Nephron progenitor cell (in vitro differentiated cells): ENCODE results near the gene G0S2.

Experiments
- DNase-seq: peaks from one replicate; pipeline ENCODE4 v3.0.0; 2021
- H3K27ac Mint-ChIP-seq: 2 replicates; pipeline ENCODE4 v1.8.0; 2021; ENCODE audit warnings: mild to moderate bottlenecking, moderate library complexity, mixed read lengths
- H3K27me3 Mint-ChIP-seq: 2 replicates; pipeline ENCODE4 v1.8.0; 2021; ENCODE audit warnings: mild to moderate bottlenecking, low read depth, mixed read lengths; ENCODE audit not compliant: poor library complexity
- H3K36me3 Mint-ChIP-seq: 2 replicates; pipeline ENCODE4 v1.8.0; 2021; ENCODE audit warnings: low read depth, mixed read lengths
- H3K4me1 Mint-ChIP-seq: 2 replicates; pipeline ENCODE4 v1.8.0; 2021; ENCODE audit warnings: mixed read lengths
- H3K4me3 Mint-ChIP-seq: 2 replicates; pipeline ENCODE4 v1.8.0; 2021; ENCODE audit warnings: mild to moderate bottlenecking, moderate library complexity, mixed read lengths
- H3K9me3 Mint-ChIP-seq: 2 replicates; pipeline ENCODE4 v1.8.0; 2021; ENCODE audit warnings: mild to moderate bottlenecking, moderate library complexity, mixed read lengths
- CTCF ChIP-seq: fragments of 200-600 bp; sonication (generic); IDR thresholded peaks from 2 replicates; pipeline ENCODE4 v1.5.0; 2021; ENCODE audit warnings: antibody characterized with exemption

G0S2 gene

GRCh38 chr1:209657140-209657879 is 17.9 kb upstream of the G0S2 start:
- Mint-ChIP-seq H3K4me1 (peaks cover 64% of the 10 kb centered on the region), H3K9me3 (no peaks in the 10 kb centered on the region), H3K36me3 (no peaks in the 10 kb centered on the region), H3K27ac (no peak overlapping the region), H3K4me3 (no peak overlapping the region), H3K27me3 (peaks cover 6% of the 10 kb centered on the region)
- no peak for DNase-seq
- TF ChIP-seq CTCF = no peak

GRCh38 chr1:209657918-209658317 is 17.3 kb upstream of the G0S2 start:
- Mint-ChIP-seq H3K9me3 (no peaks in the 10 kb centered on the region), H3K4me1 (peaks cover 59% of the 10 kb centered on the region), H3K36me3 (no peaks in the 10 kb centered on the region), H3K27ac (no peak overlapping the region), H3K4me3 (no peak overlapping the region), H3K27me3 (peaks cover 6% of the 10 kb centered on the region)
- TF ChIP-seq CTCF = no peak
- no peak for DNase-seq

- TF ChIP-seq CTCF = no peak
- peaks cover 52% of the 10 kb centered on the region for H3K4me1 Mint-ChIP-seq
- no peak for DNase-seq
Measured at GRCh38 chr1:209659909-209660308, 15.3 kb upstream of the G0S2 start.

GRCh38 chr1:209661071-209661470 is 14.1 kb upstream of the G0S2 start:
- peaks cover 47% of the 10 kb centered on the region for H3K4me1 Mint-ChIP-seq
- peaks cover 5% of the 10 kb centered on the region for H3K27me3 Mint-ChIP-seq
- DNase-seq = no peak
- H3K9me3 Mint-ChIP-seq = no peaks in the 10 kb centered on the region
- no peak overlapping the region for H3K4me3 Mint-ChIP-seq
- no peak for TF ChIP-seq CTCF
- H3K36me3 Mint-ChIP-seq = no peaks in the 10 kb centered on the region
- peak overlapping the region; percentile 68 for H3K27ac Mint-ChIP-seq

More at GRCh38 chr1:209659909-209660308, 15.3 kb upstream of the G0S2 start:
- Mint-ChIP-seq H3K27me3 (peaks cover 5% of the 10 kb centered on the region), H3K9me3 (no peaks in the 10 kb centered on the region), H3K4me3 (peak overlapping the region; percentile 52), H3K27ac (peak overlapping the region; percentile 96), H3K36me3 (no peaks in the 10 kb centered on the region)

- no peak overlapping the region for H3K4me3 Mint-ChIP-seq
- H3K36me3 Mint-ChIP-seq = no peaks in the 10 kb centered on the region
- peaks cover 36% of the 10 kb centered on the region for H3K4me1 Mint-ChIP-seq
- no peak for TF ChIP-seq CTCF
- no peak overlapping the region for H3K27ac Mint-ChIP-seq
- no peaks in the 10 kb centered on the region for H3K9me3 Mint-ChIP-seq
- H3K27me3 Mint-ChIP-seq = peaks cover 3% of the 10 kb centered on the region
- no peak for DNase-seq
Measured at GRCh38 chr1:209662879-209663327, 12.3 kb upstream of the G0S2 start.

GRCh38 chr1:209667103-209667502 is 8.1 kb upstream of the G0S2 start:
- Mint-ChIP-seq H3K4me1 (no peaks in the 10 kb centered on the region), H3K4me3 (no peak overlapping the region), H3K27ac (no peak overlapping the region), H3K27me3 (peaks cover 27% of the 10 kb centered on the region), H3K36me3 (peaks cover 6% of the 10 kb centered on the region), H3K9me3 (peaks cover 10% of the 10 kb centered on the region)
- no peak for TF ChIP-seq CTCF
- DNase-seq = no peak
